Central memory CD8-positive, alpha-beta T cell (primary cell): ENCODE data around the gene RALGDS.

Source experiments
- ATAC-seq: fragments of 150-1000 bp; cut with Tn5 transposase; replicated peaks from 2 replicates; pipeline ENCODE4 v1.10.0; 2022; ENCODE audit warnings: mild to moderate bottlenecking, moderate FRiP score, moderate number of reproducible peaks; ENCODE audit not compliant: poor library complexity, severe bottlenecking; ENCODE audit errors: extremely low read depth
- DNase-seq, 2 donors: peaks; one replicate each; pipeline ENCODE4 v3.0.0; 2021; ENCODE audit warnings: low spot score in 2 of 2
- H3K27ac Mint-ChIP-seq: one replicate; pipeline ENCODE4 v1.8.0; 2022; ENCODE audit warnings: low read depth, mild to moderate bottlenecking, moderate library complexity, mixed read lengths
- H3K27me3 Mint-ChIP-seq: one replicate; pipeline ENCODE4 v1.8.0; 2022; ENCODE audit warnings: mixed read lengths
- H3K36me3 Mint-ChIP-seq: one replicate; pipeline ENCODE4 v1.8.0; 2022; ENCODE audit warnings: mild to moderate bottlenecking, moderate library complexity, mixed read lengths; ENCODE audit not compliant: insufficient read depth
- H3K4me1 Mint-ChIP-seq: one replicate; pipeline ENCODE4 v1.8.0; 2022; ENCODE audit warnings: mixed read lengths
- H3K4me3 Mint-ChIP-seq: one replicate; pipeline ENCODE4 v1.8.0; 2022; ENCODE audit warnings: mild to moderate bottlenecking, moderate library complexity, mixed read lengths
- H3K9me3 Mint-ChIP-seq: one replicate; pipeline ENCODE4 v1.8.0; 2022; ENCODE audit warnings: mixed read lengths

The RALGDS gene

DNA sequence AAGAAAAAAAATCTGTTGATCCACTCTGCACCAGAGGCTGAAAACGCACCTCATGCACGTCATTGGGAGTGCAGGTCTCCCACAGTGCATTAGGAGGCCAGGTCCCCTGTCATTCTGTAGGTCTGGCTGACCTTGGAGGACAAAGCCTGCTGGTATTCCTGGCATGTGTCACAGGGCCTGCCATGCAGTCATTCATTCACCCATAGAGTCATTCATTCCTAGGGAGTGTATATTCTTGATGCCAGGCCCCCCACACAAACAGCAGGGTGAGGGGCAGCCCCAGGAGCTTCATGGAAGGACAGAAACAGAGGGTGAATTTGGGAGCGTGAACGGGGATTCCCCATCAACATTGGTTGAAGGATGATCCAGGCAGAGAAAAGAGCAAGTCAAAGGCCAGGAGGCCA, 40.5 kb upstream of the RALGDS start:
- Mint-ChIP-seq H3K27ac (no peak overlapping the region), H3K4me3 (peak overlapping the region; percentile 12), H3K4me1 (no peaks in the 10 kb centered on the region), H3K36me3 (no peaks in the 10 kb centered on the region), H3K9me3 (no peaks in the 10 kb centered on the region), H3K27me3 (no peaks in the 10 kb centered on the region)
- ATAC-seq (no peak), DNase-seq (no peak)

DNA sequence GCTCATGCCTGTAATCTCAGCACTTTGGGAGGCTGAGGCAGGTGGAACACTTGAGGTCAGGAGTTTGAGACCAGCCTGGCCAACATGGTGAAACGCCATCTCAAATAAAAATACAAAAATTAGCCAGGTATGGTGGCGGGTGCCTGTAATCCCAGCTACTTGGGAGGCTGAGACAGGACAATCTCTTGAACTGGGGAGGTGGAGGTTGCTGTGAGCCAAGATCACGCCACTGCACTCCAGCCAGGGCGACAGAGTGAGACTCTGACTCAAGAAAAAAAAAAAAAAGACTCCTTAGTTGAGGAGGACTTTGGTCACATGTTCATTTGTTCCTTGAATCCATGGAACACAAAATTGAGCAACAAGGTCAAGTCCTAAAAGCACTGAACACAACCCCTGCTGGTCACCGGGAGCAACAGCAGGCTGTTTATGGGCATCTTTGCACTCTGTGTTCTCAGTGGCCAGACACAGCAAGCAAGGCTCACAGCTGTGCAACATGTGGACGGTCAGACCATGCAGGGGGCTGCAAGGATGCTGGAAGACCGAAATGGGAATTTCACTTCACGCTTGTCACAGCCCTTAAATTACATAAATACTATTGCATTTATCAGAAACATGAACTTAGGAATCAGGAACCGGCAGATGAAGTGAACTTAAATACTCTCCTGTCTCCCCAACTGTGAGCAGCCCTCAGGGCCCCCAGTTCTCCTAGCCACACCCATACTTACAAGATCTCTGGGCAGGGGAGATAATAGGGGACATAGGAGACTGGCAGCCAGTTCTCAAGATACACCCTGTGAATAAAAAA, 39.9 kb upstream of the RALGDS start:
- DNase-seq (no peak), ATAC-seq (no peak)
- H3K27me3 Mint-ChIP-seq = no peaks in the 10 kb centered on the region
- no peaks in the 10 kb centered on the region for H3K4me1 Mint-ChIP-seq
- no peak overlapping the region for H3K27ac Mint-ChIP-seq
- no peak overlapping the region for H3K4me3 Mint-ChIP-seq
- H3K9me3 Mint-ChIP-seq = no peaks in the 10 kb centered on the region
- H3K36me3 Mint-ChIP-seq = no peaks in the 10 kb centered on the region

DNA sequence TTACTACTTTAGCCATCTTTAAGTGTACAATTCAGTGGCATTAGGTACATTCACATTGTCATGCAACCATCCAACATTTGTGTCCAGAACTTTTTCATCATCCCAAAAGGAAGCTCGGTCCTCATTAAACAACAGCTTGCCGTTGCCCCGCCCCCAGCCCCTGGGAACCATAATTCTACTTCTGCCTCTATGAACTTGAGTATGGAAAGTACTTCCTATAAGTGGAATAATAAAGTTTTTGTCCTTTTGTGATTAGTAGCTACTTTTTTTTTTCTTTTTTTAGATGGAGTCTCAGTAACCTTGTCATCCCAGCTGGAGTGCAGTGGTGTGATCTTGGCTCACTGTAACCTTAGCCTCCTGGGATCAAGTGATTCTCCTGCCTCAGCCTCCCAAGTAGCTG, 37.7 kb upstream of the RALGDS start:
- Mint-ChIP-seq H3K9me3 (no peaks in the 10 kb centered on the region), H3K4me3 (no peak overlapping the region), H3K4me1 (no peaks in the 10 kb centered on the region), H3K27me3 (no peaks in the 10 kb centered on the region), H3K36me3 (peaks cover 3% of the 10 kb centered on the region), H3K27ac (no peak overlapping the region)
- no peak for DNase-seq
- ATAC-seq = no peak

DNA sequence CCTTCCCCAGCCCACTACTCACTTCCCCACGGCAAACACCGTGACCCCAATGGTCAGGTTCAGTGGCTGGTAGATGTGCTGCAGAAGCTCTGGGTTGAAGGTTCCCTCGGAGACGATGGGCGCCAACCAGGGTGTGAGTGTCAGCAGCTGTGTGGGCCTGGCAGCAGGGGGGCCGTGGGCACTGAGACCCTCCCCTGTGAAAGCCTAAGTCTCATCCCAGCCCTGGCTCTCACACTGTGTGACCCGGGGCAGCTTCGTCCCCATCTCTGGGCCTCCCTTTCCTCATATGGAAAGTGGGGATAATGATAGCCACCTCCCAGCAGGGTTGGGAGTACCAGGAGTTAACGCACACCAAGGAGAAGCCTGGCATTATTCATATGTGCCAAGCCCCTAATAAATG, 34.1 kb upstream of the RALGDS start:
- no peaks in the 10 kb centered on the region for H3K4me1 Mint-ChIP-seq
- no peak overlapping the region for H3K4me3 Mint-ChIP-seq
- no peak for DNase-seq
- ATAC-seq = no peak
- no peaks in the 10 kb centered on the region for H3K9me3 Mint-ChIP-seq
- H3K36me3 Mint-ChIP-seq = peaks cover 3% of the 10 kb centered on the region
- H3K27ac Mint-ChIP-seq = no peak overlapping the region
- no peaks in the 10 kb centered on the region for H3K27me3 Mint-ChIP-seq

DNA sequence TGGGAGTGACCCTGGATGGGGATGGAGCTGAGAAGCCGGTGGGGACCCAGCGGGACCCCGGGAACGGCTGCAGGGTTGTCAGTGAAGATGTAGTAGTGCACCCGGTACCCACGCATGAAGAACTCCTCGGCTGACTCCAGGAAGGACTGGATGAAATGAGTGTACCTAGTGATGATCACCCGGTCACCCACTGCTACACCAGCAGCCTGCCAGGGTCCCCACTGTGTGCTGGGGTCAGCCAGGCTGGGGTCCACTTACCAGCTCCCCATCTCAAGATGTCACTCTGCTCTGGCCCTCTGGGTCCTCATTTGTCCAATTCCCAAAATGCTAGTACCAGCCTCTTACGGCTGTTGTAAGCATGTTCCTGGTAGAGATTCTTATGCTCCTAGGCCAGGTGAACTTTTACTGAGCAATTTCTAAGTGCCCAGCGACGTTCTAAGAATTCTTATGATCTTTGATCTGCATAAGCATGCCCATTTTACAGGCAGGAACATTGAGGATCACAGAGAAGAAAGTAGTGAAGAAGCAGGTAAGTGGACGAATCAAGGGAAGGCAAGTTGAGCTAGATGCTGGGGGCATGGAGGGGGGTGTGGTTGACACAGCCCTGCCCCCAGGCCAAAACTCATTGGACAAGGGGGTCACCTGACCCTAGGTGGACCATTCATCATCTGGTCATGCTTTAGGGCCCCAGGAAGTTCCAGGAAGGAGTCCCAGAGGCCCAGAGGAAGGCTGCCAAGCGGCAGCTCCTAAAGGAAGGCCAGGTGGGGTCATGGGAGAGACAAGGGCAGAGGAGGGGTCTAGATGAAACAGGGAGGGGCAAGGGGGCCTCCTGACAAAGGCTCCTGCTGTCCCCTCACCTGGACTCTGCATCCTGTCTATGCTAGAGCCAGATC, 33.3 kb upstream of the RALGDS start:
- no peaks in the 10 kb centered on the region for H3K27me3 Mint-ChIP-seq
- DNase-seq (no peak), ATAC-seq (no peak)
- no peak overlapping the region for H3K4me3 Mint-ChIP-seq
- H3K27ac Mint-ChIP-seq = no peak overlapping the region
- H3K9me3 Mint-ChIP-seq = no peaks in the 10 kb centered on the region
- no peaks in the 10 kb centered on the region for H3K4me1 Mint-ChIP-seq
- peaks cover 4% of the 10 kb centered on the region for H3K36me3 Mint-ChIP-seq

DNA sequence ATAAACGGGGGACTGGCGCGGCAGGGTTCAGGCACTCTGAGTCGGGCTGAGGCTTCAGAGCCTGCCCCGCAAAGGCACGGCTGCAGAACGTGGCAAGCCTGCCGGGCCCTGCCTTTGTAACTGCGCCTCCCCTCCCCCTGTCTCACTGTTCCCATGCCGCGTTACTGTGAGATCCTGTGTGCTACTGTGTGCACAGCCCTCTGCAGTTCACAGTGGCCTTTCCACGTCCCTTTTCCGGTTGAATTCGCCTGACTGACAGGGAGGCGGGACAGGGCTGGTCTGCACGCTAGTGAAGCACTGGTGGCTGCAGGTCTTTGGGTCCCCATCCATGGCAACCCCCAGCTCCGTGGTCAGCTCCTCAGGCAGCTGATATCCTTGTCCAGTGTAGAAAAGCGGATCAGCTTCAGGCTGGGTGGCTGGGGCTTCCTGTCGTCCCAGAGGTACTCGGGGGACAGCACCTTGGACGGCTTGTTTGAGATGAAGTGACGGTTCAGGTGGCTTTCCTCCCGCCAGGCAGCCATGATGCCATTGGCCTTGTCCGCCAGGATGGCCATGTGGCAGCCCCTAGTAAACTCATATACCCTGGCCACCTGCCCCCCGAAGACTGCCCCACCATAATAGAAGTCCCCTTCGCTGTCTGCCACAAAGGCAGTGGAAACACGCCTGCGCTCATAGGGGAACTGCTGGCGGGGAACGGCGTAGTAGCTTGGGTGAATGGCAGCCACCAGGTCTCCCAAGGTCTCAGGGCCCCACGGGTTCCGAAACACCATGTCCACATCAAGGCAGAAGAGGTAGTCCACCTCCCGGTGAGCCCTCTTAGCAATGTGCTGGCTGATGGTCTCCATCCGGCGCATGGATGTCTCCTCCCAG, 32.4 kb upstream of the RALGDS start:
- Mint-ChIP-seq H3K27me3 (no peaks in the 10 kb centered on the region), H3K27ac (no peak overlapping the region), H3K9me3 (no peaks in the 10 kb centered on the region), H3K36me3 (peaks cover 8% of the 10 kb centered on the region), H3K4me1 (peaks cover 2% of the 10 kb centered on the region), H3K4me3 (no peak overlapping the region)
- DNase-seq (no peak), ATAC-seq (no peak)

DNA sequence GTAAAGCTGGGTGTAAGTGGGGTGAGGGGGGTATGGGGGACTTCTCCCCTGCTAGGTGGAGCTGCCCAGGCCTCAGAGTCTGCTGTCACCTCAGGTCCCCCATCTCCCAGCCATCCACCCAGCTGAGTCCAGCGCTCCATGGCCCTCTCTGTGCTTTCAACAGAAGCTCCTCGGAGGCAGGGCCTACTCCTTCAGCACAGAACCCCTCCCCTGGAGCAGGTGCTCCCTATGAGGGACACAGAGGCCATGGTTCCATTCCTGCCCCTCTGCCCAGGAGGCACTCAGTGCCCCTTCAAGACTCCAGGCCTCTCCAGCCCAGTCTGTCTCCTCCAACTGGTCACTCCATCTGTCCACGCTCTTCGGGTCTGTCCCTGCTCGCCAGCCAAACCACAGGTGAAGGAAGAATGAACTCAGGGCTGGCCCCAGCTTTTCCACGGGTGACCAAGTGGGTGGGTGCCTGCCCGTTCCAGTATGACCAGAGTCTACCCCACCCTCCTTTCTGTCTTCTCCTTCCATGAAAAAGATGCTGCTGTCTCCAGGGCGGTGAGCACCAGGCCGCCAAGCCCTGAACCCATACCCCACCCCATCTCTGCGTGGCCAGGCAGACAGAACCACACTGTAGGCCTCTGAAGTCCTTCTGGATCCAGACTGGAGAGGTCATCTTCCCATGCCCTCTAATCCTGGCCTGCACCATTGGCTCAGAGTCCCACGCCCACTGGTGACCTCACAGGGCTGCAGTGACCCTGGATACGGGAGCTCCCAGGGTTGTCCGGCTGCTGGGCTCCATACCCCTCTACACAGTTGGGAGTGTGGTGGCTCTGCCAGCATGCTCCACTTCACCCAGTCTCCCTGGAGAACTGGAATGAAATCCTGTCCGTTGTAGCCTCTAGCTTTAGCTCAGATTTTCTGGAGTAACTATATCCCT, 30.8 kb upstream of the RALGDS start:
- peaks cover 19% of the 10 kb centered on the region for H3K36me3 Mint-ChIP-seq
- H3K9me3 Mint-ChIP-seq = no peaks in the 10 kb centered on the region
- no peak for ATAC-seq
- DNase-seq = no peak
- H3K27me3 Mint-ChIP-seq = no peaks in the 10 kb centered on the region
- H3K27ac Mint-ChIP-seq = no peak overlapping the region
- peaks cover 17% of the 10 kb centered on the region for H3K4me1 Mint-ChIP-seq
- peak overlapping the region; percentile 25 for H3K4me3 Mint-ChIP-seq

DNA sequence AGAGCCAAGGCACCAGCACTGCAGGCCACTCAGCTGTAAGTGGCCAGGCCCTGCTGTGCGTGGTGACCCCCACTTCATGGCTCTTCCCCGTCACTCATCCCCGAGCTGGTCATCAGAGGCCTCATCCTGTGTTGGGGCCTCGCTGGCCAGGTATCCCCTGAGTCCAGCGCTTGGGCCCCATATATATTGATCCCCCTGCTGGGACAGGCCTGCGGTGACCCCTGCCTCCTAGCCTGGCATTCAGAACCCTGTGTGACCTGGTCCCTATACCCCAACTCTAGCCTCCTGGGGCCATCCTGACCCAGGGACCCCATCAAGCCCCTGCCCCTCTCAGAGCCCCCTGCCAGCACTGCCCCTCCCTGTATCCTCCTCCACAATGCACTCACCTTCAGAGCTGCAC, 30.0 kb upstream of the RALGDS start:
- H3K4me1 Mint-ChIP-seq = peaks cover 17% of the 10 kb centered on the region
- ATAC-seq (no peak), DNase-seq (no peak)
- H3K36me3 Mint-ChIP-seq = peaks cover 19% of the 10 kb centered on the region
- no peak overlapping the region for H3K27ac Mint-ChIP-seq
- no peaks in the 10 kb centered on the region for H3K27me3 Mint-ChIP-seq
- H3K4me3 Mint-ChIP-seq = no peak overlapping the region
- H3K9me3 Mint-ChIP-seq = no peaks in the 10 kb centered on the region

DNA sequence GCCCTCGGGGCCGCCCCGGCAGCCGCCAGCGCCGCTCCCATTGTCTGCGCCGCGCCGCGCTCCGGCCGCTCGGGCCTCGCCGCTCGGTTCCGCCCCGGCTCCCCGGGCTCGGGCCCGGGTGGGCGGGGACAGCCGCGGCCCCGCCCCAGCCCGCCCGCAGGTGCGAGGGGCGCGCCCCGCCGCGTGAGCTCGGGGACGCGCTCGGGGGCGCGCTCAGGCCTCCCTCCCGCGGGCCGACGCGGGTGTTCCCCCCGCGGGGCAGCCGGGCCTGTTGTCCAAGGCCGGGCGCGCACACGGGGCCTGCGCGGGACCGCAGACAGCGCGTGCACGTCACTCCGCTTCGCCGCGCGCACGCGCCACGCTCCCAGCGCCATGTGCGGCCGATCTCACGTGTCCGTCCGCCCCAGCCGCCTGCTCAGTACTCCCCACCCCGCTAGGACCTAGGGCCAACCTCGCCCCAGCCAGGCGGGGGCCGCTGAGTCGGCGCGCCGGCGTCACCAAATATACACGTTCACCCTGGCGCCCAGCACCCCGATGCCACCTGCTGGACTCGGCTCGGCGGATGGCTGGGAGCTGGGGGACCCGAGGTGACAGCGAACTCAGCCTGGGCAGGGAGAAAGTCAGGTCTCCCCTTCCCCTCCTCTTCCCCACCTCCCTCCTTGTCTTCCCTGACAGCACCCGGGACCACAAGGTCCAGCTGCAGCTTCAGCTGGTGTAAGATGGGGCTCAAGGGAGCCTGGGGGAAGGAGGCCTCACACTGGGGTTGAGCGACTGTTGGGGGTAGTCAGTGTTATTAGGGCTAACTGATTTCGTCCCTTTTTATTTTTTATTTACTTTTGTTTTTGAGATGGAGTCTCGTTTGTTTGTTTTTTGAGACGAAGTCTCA, 28.3 kb upstream of the RALGDS start:
- Mint-ChIP-seq H3K27ac (peak overlapping the region; percentile 70), H3K4me3 (peak overlapping the region; percentile 81), H3K9me3 (no peaks in the 10 kb centered on the region), H3K27me3 (no peaks in the 10 kb centered on the region), H3K36me3 (peaks cover 23% of the 10 kb centered on the region), H3K4me1 (peaks cover 28% of the 10 kb centered on the region)
- ATAC-seq (peak; percentile 47), DNase-seq (peak; percentile 70)

DNA sequence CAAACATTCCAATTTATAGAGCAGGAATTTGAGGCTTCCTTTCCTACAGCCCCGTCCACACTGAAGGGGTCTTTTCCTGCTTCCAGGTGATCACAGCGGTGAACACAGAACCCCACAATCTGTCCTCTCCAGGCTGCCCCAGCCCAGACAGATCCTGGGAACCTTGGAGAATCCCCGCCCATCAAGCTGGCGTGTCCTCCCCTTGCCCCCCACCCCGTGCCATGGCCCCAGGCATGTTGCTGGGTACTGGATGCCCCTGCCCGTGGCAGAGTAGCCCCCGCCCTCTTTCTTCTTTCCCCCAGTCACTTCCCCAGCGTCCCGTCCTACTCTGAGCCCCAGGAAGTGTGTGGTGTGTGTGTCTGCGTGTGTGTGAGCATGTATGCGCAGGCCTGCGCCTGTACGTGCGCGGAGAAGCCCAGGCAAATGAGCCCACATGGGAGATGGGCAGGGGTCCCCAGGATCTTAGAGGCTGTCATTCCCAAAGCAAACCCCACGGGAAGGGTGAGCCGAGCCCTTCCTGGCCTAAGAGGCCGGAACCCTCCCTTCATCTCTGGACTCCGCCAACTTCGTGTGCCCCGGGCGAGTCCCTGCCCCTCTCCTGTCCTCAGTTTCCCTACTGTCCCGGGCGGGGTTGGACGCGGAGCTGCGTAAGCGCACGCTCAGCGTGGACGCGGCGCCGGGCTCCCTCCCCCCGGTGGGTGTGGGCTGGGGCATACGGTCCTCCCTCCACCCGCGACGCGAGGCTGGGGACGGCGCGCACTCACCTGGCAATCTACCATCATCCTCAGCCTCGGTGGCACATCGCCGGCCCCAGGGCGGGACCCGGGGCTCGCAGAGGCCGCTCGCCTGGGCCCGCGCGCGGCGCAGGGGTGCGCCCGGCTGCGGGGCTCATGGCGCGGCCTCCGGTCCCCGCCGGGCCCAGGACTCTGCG, 27.4 kb upstream of the RALGDS start:
- DNase-seq (peak in 1 of 2 donors; percentile 66), ATAC-seq (peak; percentile 53)
- peaks cover 37% of the 10 kb centered on the region for H3K4me1 Mint-ChIP-seq
- H3K27me3 Mint-ChIP-seq = no peaks in the 10 kb centered on the region
- H3K36me3 Mint-ChIP-seq = peaks cover 29% of the 10 kb centered on the region
- H3K27ac Mint-ChIP-seq = peak overlapping the region; percentile 97
- H3K4me3 Mint-ChIP-seq = peak overlapping the region; percentile 83
- no peaks in the 10 kb centered on the region for H3K9me3 Mint-ChIP-seq
